ENCODE measurements around the gene FER1L5. TPM values are rescaled to one million over a fixed set of nuclear protein-coding genes. Genes with fewer than 3 reads are reported as not detected.

Gene FER1L5
- total and polyA plus RNA-seq, 2 of the 8 experiments (the other 6 are each of a cell fraction or from before 2014, with no cell fraction given): 0.23 to 0.88 TPM

- no peak overlapping the region for H2AFZ ChIP-seq (ENCODE audit: low read length)
- H3K79me1 ChIP-seq (ENCODE audit: low read depth, low read length): peaks cover 4% of the 10 kb centered on the region; the same call in 1 of the 2 replicates
- no peak overlapping the region for H3K56ac ChIP-seq (replicated peaks; ENCODE audit: insufficient read length, low read depth, low read length)
- no peak overlapping the region for H3K27ac ChIP-seq (ENCODE audit: low read depth, low read length)
- H3K79me2 ChIP-seq (ENCODE audit: control insufficient read depth in 1 of 2, insufficient read depth in 2 of 2, low read length in 2 of 2): no peaks in the 10 kb centered on the region
- POLR2A ChIA-PET (ENCODE audit: partially characterized antibody): interaction anchor here (1.2 kb wide), 1 partner anchor 11 kb away, joined by 3 read pairs; no protein-coding TSS in a partner anchor
- H3K9ac ChIP-seq (replicated peaks in 1 of 4; ENCODE audit: extremely low read depth in 1 of 4, low read depth in 3 of 4, low read length in 3 of 4): no peak overlapping the region
- WGBS, 2 experiments (ENCODE audit: extremely low coverage in 1 of 2, insufficient coverage in 1 of 2, insufficient read length in 1 of 2, insufficient replicate concordance in 2 of 2, low coverage in 1 of 2, low lambda C conversion rate in 2 of 2, missing lambda C conversion rate in 1 of 2): 92% methylated on average over 5 of the region's 5 CpGs; no CpG with 5 or more reads in 1 of the 2 experiments
- no peak overlapping the region for H3K18ac ChIP-seq (ENCODE audit: extremely low read depth, low read length)
- DNase-seq (ENCODE audit: low read depth in 1 of 2, low spot score in 2 of 2): no peak
- H2BK5ac ChIP-seq (ENCODE audit: low read depth, low read length): no peak overlapping the region
- H4K5ac ChIP-seq (ENCODE audit: insufficient read length, low read depth, low read length): no peak overlapping the region
- H3K23me2 ChIP-seq (ENCODE audit: low read depth, low read length): no peaks in the 10 kb centered on the region
- no peak overlapping the region for H4K91ac ChIP-seq (replicated peaks; ENCODE audit: insufficient read length, low read length)
- no peak overlapping the region for H4K8ac ChIP-seq (ENCODE audit: extremely low read depth, insufficient read depth, low read length)
- H3K14ac ChIP-seq (ENCODE audit: insufficient read length): no peak overlapping the region
- H3K4me1 ChIP-seq (replicated peaks in 1 of 4; ENCODE audit: control insufficient read depth in 3 of 4, insufficient read depth in 4 of 4, low read length in 3 of 4): no peaks in the 10 kb centered on the region
- no peak overlapping the region for H3K4ac ChIP-seq (replicated peaks; ENCODE audit: insufficient read length, low read depth, low read length)
- H2BK15ac ChIP-seq (ENCODE audit: low read length): no peak overlapping the region
- peaks cover 6 to 14% (median 11%) of the 10 kb centered on the region in 4 experiments; a peak in 7 of 8 replicates for H3K36me3 ChIP-seq (ENCODE audit: control insufficient read depth in 2 of 4, insufficient read depth in 4 of 4, low read length in 3 of 4)
- H3K4me3 ChIP-seq (ENCODE audit: extremely low read depth in 1 of 4, insufficient read depth in 2 of 4, low read depth in 3 of 4, low read length in 4 of 4): no peak overlapping the region
- H2BK12ac ChIP-seq (ENCODE audit: low read depth, low read length): no peak overlapping the region
- no peak overlapping the region for H2BK120ac ChIP-seq (replicated peaks; ENCODE audit: low read depth, low read length)
- peaks cover 0 to 7% of the 10 kb centered on the region in 2 experiments for H4K20me1 ChIP-seq (replicated peaks in 1 of 2; ENCODE audit: control insufficient read depth in 1 of 2, insufficient read depth in 2 of 2, low read length in 2 of 2)
- FAIRE-seq: no peak
- H3K27me3 ChIP-seq (replicated peaks in 1 of 4; ENCODE audit: control insufficient read depth in 3 of 4, extremely low read depth in 1 of 4, insufficient read depth in 3 of 4, low read length in 3 of 4): no peaks in the 10 kb centered on the region; a peak in 1 of 7 replicates
- H2BK20ac ChIP-seq (ENCODE audit: low read length): no peak overlapping the region
- H2AK5ac ChIP-seq (ENCODE audit: low read depth, low read length): no peak overlapping the region
- H3K9me3 ChIP-seq (ENCODE audit: insufficient read depth in 2 of 2, low read depth in 1 of 2, low read length in 1 of 2): no peaks in the 10 kb centered on the region
- H3K23ac ChIP-seq (ENCODE audit: insufficient read length): no peak overlapping the region
- no peak overlapping the region for H3K4me2 ChIP-seq (ENCODE audit: insufficient read depth in 1 of 2, low read depth in 2 of 2, low read length in 2 of 2)
- CTCF ChIA-PET (ENCODE audit: partially characterized antibody): no interaction called here
- TF ChIP-seq CEBPB (IDR thresholded peaks at IDR 0.05; ENCODE audit: low read depth, low read length) (no peak), BRCA1 (IDR thresholded peaks at IDR 0.05; ENCODE audit: low read depth, low read length) (no peak), SP2 (IDR thresholded peaks at IDR 0.05; ENCODE audit: low read length) (no peak), BCL11A (IDR thresholded peaks at IDR 0.05; ENCODE audit: low read depth in 2 of 2, low read length in 2 of 2) (no peak), PHF8 (conservative IDR thresholded peaks at IDR 0.05; ENCODE audit: low read depth, low read length) (no peak), SP4 (IDR thresholded peaks at IDR 0.05; ENCODE audit: low read length) (no peak), SIRT6 (IDR thresholded peaks at IDR 0.05; ENCODE audit: low read length) (no peak), TCF12 (IDR thresholded peaks at IDR 0.05; ENCODE audit: low read depth, low read length) (no peak), CTCF (IDR thresholded peaks at IDR 0.05; ENCODE audit: control extremely low read depth in 1 of 3, insufficient read depth in 1 of 3, low read depth in 1 of 3, low read length in 3 of 3) (no peak), E2F6 (IDR thresholded peaks at IDR 0.05) (no peak), JUN (IDR thresholded peaks at IDR 0.05; ENCODE audit: low read depth, low read length) (no peak), POU5F1 (IDR thresholded peaks at IDR 0.05; ENCODE audit: low read depth, low read length) (no peak), ASH2L (IDR thresholded peaks at IDR 0.05; ENCODE audit: low read length) (no peak)
These were observed 73.1 kb downstream of the FER1L5 start for GRCh38 chr2:96715658-96716057.
